Nephron progenitor cell (in vitro differentiated cells): ENCODE data around the gene PSMB9.

ENCODE experiments used
- DNase-seq: peaks from one replicate; pipeline ENCODE4 v3.0.0; 2021
- H3K27ac Mint-ChIP-seq: 2 replicates; pipeline ENCODE4 v1.8.0; 2021; ENCODE audit warnings: mild to moderate bottlenecking, moderate library complexity, mixed read lengths
- H3K27me3 Mint-ChIP-seq: 2 replicates; pipeline ENCODE4 v1.8.0; 2021; ENCODE audit warnings: mild to moderate bottlenecking, low read depth, mixed read lengths; ENCODE audit not compliant: poor library complexity
- H3K36me3 Mint-ChIP-seq: 2 replicates; pipeline ENCODE4 v1.8.0; 2021; ENCODE audit warnings: low read depth, mixed read lengths
- H3K4me1 Mint-ChIP-seq: 2 replicates; pipeline ENCODE4 v1.8.0; 2021; ENCODE audit warnings: mixed read lengths
- H3K4me3 Mint-ChIP-seq: 2 replicates; pipeline ENCODE4 v1.8.0; 2021; ENCODE audit warnings: mild to moderate bottlenecking, moderate library complexity, mixed read lengths
- H3K9me3 Mint-ChIP-seq: 2 replicates; pipeline ENCODE4 v1.8.0; 2021; ENCODE audit warnings: mild to moderate bottlenecking, moderate library complexity, mixed read lengths
- TF ChIP-seq, protein P1 (sequence below): fragments of 200-600 bp; sonication (generic); IDR thresholded peaks from 2 replicates; pipeline ENCODE4 v1.5.0; 2021; ENCODE audit warnings: antibody characterized with exemption

Gene PSMB9

DNA sequence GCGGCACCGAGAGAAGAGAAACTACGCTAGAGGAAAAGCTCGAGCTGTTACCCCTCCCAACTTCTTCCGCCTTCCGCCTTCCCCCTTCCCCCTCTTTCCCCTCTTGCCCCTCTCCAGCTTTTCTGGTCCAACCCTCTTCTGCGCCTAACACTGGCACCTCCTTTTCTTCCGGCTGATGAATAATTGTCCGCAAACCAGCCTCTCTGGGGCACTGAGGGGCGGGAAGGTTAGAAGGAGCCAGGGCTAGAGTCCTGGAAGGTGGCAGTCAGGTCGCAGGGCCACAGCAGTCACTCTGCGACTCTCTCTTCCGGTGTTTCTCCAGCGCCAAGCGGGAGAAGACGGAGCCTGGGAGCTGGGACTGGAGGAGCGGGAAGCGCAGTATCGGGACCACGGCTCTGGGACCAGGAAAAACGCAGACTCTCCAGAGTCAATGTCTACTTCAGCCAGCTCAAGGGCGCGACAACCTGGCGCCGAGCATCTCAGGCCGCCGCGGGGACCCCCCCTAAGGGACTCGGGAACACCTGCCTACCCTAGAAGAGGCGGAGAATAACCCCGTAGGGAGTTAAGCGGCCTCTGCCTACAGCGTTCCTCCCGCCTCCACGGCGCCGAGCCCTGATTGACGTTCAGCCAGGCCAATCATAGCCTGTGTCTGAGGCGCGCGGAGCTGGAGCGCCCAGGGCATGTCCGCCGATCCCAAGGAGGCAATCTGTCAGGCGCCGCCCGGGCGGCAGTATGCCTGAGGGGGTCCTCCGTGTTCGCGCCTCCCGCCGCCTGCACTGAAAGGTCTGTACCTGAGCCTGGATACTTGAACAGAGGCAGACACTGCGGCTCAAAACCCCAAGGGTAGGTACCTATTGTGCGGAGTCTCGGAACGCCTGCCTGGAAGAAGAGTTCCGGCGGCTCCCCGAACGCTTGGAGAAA lies 40.4 kb downstream of the PSMB9 start:
- TF ChIP-seq, protein P1, sequence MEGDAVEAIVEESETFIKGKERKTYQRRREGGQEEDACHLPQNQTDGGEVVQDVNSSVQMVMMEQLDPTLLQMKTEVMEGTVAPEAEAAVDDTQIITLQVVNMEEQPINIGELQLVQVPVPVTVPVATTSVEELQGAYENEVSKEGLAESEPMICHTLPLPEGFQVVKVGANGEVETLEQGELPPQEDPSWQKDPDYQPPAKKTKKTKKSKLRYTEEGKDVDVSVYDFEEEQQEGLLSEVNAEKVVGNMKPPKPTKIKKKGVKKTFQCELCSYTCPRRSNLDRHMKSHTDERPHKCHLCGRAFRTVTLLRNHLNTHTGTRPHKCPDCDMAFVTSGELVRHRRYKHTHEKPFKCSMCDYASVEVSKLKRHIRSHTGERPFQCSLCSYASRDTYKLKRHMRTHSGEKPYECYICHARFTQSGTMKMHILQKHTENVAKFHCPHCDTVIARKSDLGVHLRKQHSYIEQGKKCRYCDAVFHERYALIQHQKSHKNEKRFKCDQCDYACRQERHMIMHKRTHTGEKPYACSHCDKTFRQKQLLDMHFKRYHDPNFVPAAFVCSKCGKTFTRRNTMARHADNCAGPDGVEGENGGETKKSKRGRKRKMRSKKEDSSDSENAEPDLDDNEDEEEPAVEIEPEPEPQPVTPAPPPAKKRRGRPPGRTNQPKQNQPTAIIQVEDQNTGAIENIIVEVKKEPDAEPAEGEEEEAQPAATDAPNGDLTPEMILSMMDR = no peak
- peak overlapping the region; percentile 99 for H3K27ac Mint-ChIP-seq
- H3K36me3 Mint-ChIP-seq = peaks cover 16% of the 10 kb centered on the region
- H3K9me3 Mint-ChIP-seq = no peaks in the 10 kb centered on the region
- DNase-seq = peak; percentile 98
- peak overlapping the region; percentile 96 for H3K4me3 Mint-ChIP-seq
- H3K27me3 Mint-ChIP-seq = peaks cover 13% of the 10 kb centered on the region
- H3K4me1 Mint-ChIP-seq = peaks cover 31% of the 10 kb centered on the region

DNA sequence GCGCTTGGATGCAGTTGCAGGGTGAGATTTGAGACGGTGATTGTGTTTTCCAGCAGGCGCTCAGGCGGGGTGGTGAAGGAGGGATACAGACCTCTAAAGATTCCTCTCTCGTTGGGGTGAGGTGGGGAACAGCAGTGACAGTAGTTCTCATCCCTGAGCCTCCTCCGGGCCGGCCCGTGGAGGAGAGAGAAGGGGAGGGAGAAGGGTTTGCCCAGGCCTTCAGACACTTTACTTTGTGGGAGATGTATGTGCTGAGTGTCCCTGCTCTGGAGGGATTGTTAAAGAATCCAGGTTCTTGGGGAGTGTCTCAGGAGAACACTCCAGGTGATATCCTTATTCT lies 41.0 kb downstream of the PSMB9 start:
- Mint-ChIP-seq H3K27me3 (peaks cover 13% of the 10 kb centered on the region), H3K36me3 (peaks cover 19% of the 10 kb centered on the region), H3K9me3 (no peaks in the 10 kb centered on the region), H3K27ac (peak overlapping the region; percentile 72), H3K4me3 (peak overlapping the region; percentile 96), H3K4me1 (peaks cover 31% of the 10 kb centered on the region)
- TF ChIP-seq, protein P1 = no peak
- no peak for DNase-seq

DNA sequence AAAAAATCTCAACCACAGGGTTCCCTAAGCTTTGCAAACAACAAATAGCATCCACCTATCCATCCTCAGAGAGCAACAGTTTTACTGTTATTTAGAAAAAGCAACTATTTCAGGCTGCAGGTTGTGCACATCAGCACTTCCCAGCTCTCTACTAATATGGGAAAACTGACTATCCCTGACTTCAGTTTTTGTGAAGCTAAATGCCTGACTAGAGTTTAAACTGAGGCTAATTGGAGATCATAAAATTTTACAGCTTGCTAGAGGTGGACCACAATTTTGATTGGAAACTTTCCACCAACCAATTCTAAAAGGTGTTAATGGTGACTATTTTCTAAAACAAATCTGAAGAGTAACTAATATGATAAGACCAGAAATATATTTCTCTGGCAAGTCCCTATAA lies 50.0 kb downstream of the PSMB9 start:
- peaks cover 21% of the 10 kb centered on the region for H3K36me3 Mint-ChIP-seq
- H3K27ac Mint-ChIP-seq = no peak overlapping the region
- DNase-seq = no peak
- H3K4me1 Mint-ChIP-seq = no peaks in the 10 kb centered on the region
- H3K9me3 Mint-ChIP-seq = no peaks in the 10 kb centered on the region
- H3K4me3 Mint-ChIP-seq = no peak overlapping the region
- peaks cover 19% of the 10 kb centered on the region for H3K27me3 Mint-ChIP-seq
- TF ChIP-seq, protein P1 = no peak

DNA sequence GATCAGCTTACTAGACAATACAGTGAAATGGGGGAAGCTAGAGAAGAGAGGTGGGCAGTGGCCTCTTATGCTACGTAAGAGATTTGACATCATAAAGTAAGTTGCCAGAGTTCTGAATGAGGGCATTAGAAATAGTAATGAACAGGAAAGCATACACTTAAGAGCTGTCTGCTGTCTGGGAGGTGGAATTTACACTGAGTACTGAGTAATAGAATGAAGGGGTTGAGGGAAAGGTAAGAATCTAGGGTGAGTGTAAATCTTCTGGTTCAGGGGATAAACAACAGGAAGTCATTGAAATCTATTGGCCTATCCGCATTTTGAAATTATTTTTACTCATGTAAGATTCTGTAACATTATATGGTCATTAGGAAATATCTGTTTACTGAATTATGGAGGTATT lies 51.1 kb downstream of the PSMB9 start:
- TF ChIP-seq, protein P1 = no peak
- Mint-ChIP-seq H3K4me3 (no peak overlapping the region), H3K4me1 (no peaks in the 10 kb centered on the region), H3K9me3 (no peaks in the 10 kb centered on the region), H3K36me3 (peaks cover 16% of the 10 kb centered on the region), H3K27me3 (peaks cover 24% of the 10 kb centered on the region), H3K27ac (peak overlapping the region; percentile 14)
- no peak for DNase-seq

DNA sequence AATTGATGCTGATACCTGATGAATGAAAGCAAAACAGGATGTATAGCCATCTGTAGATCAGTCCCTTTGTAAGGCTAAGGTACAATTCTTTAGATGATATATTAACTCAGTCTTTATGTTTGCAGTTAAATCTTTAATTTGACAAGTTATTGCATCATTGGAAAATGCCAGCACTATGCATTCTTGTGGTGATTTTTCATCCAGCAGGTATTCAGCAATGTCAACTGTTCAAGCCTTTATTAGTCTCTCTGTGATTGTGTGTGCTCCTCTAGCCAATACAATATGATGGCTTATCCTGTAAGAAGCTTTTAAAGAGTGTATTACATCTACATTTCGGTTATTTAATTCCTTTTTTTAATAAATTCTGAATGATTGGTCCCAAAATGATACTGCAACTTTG lies 52.5 kb downstream of the PSMB9 start:
- no peak overlapping the region for H3K4me3 Mint-ChIP-seq
- H3K27ac Mint-ChIP-seq = no peak overlapping the region
- H3K9me3 Mint-ChIP-seq = no peaks in the 10 kb centered on the region
- no peaks in the 10 kb centered on the region for H3K4me1 Mint-ChIP-seq
- H3K36me3 Mint-ChIP-seq = peaks cover 1% of the 10 kb centered on the region
- TF ChIP-seq, protein P1 = no peak
- no peak for DNase-seq
- peaks cover 34% of the 10 kb centered on the region for H3K27me3 Mint-ChIP-seq

DNA sequence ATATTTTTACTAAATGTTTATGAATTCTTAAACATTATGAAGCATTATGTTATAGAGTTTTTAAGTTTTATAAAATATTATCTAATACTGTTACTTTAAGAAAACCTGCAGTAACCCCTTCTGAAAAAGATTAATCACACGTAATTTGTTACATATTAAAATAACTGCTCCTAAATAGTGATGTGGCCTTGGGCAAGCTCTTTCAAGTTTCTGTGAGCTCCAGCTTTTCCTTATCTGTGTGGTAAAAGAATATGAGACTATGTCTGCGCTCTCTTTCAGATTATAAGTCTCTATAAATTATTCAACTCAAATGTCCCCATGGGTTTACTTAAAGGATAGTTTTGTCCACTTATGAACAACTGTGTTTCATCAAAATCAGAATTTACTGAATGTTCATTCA lies 54.9 kb downstream of the PSMB9 start:
- Mint-ChIP-seq H3K27ac (no peak overlapping the region), H3K9me3 (no peaks in the 10 kb centered on the region)

More for the DNA sequence above, 54.9 kb downstream of the PSMB9 start:
- H3K36me3 Mint-ChIP-seq = no peaks in the 10 kb centered on the region
- peaks cover 15% of the 10 kb centered on the region for H3K4me1 Mint-ChIP-seq
- no peak overlapping the region for H3K4me3 Mint-ChIP-seq
- TF ChIP-seq, protein P1 = no peak
- peaks cover 43% of the 10 kb centered on the region for H3K27me3 Mint-ChIP-seq
- no peak for DNase-seq
